Hepatocyte (in vitro differentiated cells): ENCODE measurements around the gene INTU. TPM values are rescaled to one million over a fixed set of nuclear protein-coding genes. Genes with fewer than 3 reads are reported as not detected.

Experiments used
- DNase-seq: peaks from one replicate; pipeline ENCODE4 v3.0.0-alpha.2; 2016; ENCODE audit warnings: low spot score
- H2AFZ ChIP-seq: fragments of 200-600 bp; sonication (generic); 2 replicates; pipeline ENCODE4 v1.6.0; 2016; ENCODE audit warnings: antibody characterized with exemption, mild to moderate bottlenecking
- H3K27ac ChIP-seq: fragments of 200-600 bp; sonication (generic); 2 replicates; pipeline ENCODE4 v1.5.1; 2016; ENCODE audit warnings: mild to moderate bottlenecking
- H3K27me3 ChIP-seq: fragments of 200-600 bp; sonication (generic); 2 replicates; pipeline ENCODE4 v1.6.1; 2016
- H3K36me3 ChIP-seq: fragments of 200-600 bp; sonication (generic); replicated peaks from 2 replicates; pipeline ENCODE4 v1.5.1; 2016; ENCODE audit warnings: low read depth; ENCODE audit not compliant: insufficient read depth
- H3K4me1 ChIP-seq: fragments of 200-600 bp; sonication (generic); 2 replicates; pipeline ENCODE4 v1.5.1; 2016; ENCODE audit warnings: mild to moderate bottlenecking, moderate library complexity; ENCODE audit not compliant: insufficient read depth
- H3K4me2 ChIP-seq: fragments of 200-600 bp; sonication (generic); 2 replicates; pipeline ENCODE4 v1.6.0; 2016
- H3K4me3 ChIP-seq: fragments of 200-600 bp; sonication (generic); 2 replicates; pipeline ENCODE4 v1.5.1; 2016; ENCODE audit warnings: mild to moderate bottlenecking
- H3K79me2 ChIP-seq: fragments of 200-600 bp; sonication (generic); 2 replicates; pipeline ENCODE4 v1.6.0; 2017; ENCODE audit warnings: mild to moderate bottlenecking
- H3K9me2 ChIP-seq: fragments of 200-600 bp; sonication (generic); replicated peaks from 2 replicates; pipeline ENCODE4 v1.6.0; 2017; ENCODE audit warnings: mild to moderate bottlenecking; ENCODE audit not compliant: insufficient read depth
- H3K9me3 ChIP-seq: fragments of 200-600 bp; sonication (generic); 2 replicates; pipeline ENCODE4 v1.5.1; 2016; ENCODE audit warnings: low read depth, mild to moderate bottlenecking
- H4K20me1 ChIP-seq: fragments of 200-600 bp; sonication (generic); 2 replicates; pipeline ENCODE4 v1.6.0; 2016; ENCODE audit warnings: mild to moderate bottlenecking; ENCODE audit not compliant: insufficient read depth, poor library complexity, severe bottlenecking
- CTCF ChIP-seq: fragments of 200-600 bp; sonication (generic); IDR thresholded peaks from 2 replicates; pipeline ENCODE4 v1.5.1; 2016; ENCODE audit warnings: antibody characterized with exemption, mild to moderate bottlenecking; ENCODE audit not compliant: poor library complexity
- EZH2 ChIP-seq: fragments of 200-600 bp; sonication (generic); IDR thresholded peaks from 2 replicates; pipeline ENCODE4 v1.6.1; 2016; ENCODE audit warnings: antibody characterized with exemption, mild to moderate bottlenecking, borderline replicate concordance
- EZH2phosphoT487 ChIP-seq: fragments of 200-600 bp; sonication (generic); IDR thresholded peaks from one replicate; pipeline ENCODE4 v1.6.1; 2018; ENCODE audit warnings: antibody characterized with exemption, mild to moderate bottlenecking, low read depth, moderate library complexity; ENCODE audit not compliant: unreplicated experiment, severe bottlenecking
- WGBS: methylation state at CpG from one replicate; pipeline ENCODE4 v1.1.6; 2016; ENCODE audit warnings: low lambda C conversion rate; ENCODE audit errors: missing lambda C conversion rate; 5-methylcytosine and 5-hydroxymethylcytosine counted together
- polyA plus RNA-seq: library from polyadenylated mRNA; unstranded; fragments of >200 nt; fragmentation: Nextera tagmentation; extraction: Ambion mirVana; gene quantifications from 2 replicates; pipeline ENCODE4 v1.2.1, GENCODE V29; 2016
- total RNA-seq: library from RNA; depleted of rRNA; stranded (reverse); fragments of >200 nt; gene quantifications from 2 replicates; pipeline ENCODE4 v1.2.3, GENCODE V29; 2014

INTU gene
- total and polyA plus RNA-seq, 2 experiments from 2014 or later, result 2.3 to 9.2 TPM

- Histone ChIP-seq H3K9me3 (no peaks in the 10 kb centered on the region), H3K27me3 (no peaks in the 10 kb centered on the region), H3K4me1 (no peaks in the 10 kb centered on the region), H4K20me1 (no peaks in the 10 kb centered on the region), H3K9me2 (no peaks in the 10 kb centered on the region), H3K4me2 (no peak overlapping the region), H2AFZ (no peak overlapping the region), H3K4me3 (no peak overlapping the region), H3K36me3 (no peaks in the 10 kb centered on the region), H3K79me2 (no peaks in the 10 kb centered on the region), H3K27ac (no peak overlapping the region)
- TF ChIP-seq EZH2, result no peak
- TF ChIP-seq CTCF, result no peak
- TF ChIP-seq EZH2phosphoT487, result no peak
- 79% methylated on average over 2 of the region's 2 CpGs for WGBS
- no peak for DNase-seq
Observed at GRCh38 chr4:127667116-127667515, 34.4 kb downstream of the INTU start.

DNA sequence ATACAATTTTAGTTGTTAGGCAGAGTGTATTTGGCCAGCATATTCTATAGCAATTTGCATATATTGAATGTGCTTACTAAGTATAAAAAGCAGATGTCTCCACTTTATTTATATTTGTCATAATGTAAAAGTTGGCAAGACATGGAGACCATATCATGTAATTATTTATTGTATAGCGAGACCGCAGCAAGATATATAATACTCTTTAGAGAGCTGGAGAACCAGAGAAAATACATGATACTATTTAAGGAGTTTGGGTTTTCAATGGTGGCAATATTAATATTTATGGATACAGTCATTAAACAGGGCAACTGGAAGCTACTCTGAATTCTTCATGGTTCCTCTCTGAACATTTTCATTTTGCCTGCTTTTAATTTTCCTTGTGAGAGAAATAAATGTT lies 35.0 kb downstream of the INTU start:
- no peaks in the 10 kb centered on the region for H3K9me2 ChIP-seq
- DNase-seq, result no peak
- no peak for TF ChIP-seq EZH2phosphoT487
- TF ChIP-seq CTCF, result no peak
- no peak for TF ChIP-seq EZH2
- H3K79me2 ChIP-seq, result no peaks in the 10 kb centered on the region
- WGBS, result 81% methylated on average over 2 of the region's 2 CpGs
- no peaks in the 10 kb centered on the region for H3K4me1 ChIP-seq
- H3K9me3 ChIP-seq, result no peaks in the 10 kb centered on the region
- no peaks in the 10 kb centered on the region for H3K36me3 ChIP-seq
- H3K27ac ChIP-seq, result no peak overlapping the region
- no peaks in the 10 kb centered on the region for H3K27me3 ChIP-seq
- no peak overlapping the region for H3K4me3 ChIP-seq
- no peak overlapping the region for H2AFZ ChIP-seq
- no peak overlapping the region for H3K4me2 ChIP-seq
- H4K20me1 ChIP-seq, result no peaks in the 10 kb centered on the region

DNA sequence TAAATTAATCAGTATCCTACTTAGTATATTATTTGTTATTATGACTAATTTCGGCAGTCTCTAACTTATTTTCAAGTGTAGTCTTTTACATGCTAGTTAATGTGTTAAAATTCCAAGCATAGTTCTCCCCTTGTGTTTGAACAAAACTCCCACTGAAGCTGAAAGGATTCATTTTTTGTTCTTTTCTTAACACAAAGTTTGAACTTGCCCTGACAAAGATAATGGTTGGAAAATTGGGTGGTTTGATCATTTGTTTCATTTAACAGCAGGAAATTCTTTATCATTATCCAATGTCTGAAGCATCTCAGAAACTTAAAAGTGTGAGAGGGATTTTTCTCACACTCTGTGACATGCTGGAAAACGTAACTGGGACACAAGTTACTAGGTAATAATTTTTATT lies 36.0 kb downstream of the INTU start:
- no peak for DNase-seq
- no peak for TF ChIP-seq EZH2phosphoT487
- no peak for TF ChIP-seq CTCF
- no peak for TF ChIP-seq EZH2

GRCh38 chr4:127669691-127670090 lies 36.9 kb downstream of the INTU start:
- Histone ChIP-seq H3K4me3 (no peak overlapping the region), H4K20me1 (no peaks in the 10 kb centered on the region), H3K4me2 (no peak overlapping the region), H3K36me3 (no peaks in the 10 kb centered on the region), H3K79me2 (no peaks in the 10 kb centered on the region), H3K4me1 (no peaks in the 10 kb centered on the region), H3K9me2 (no peaks in the 10 kb centered on the region), H2AFZ (no peak overlapping the region), H3K27me3 (no peaks in the 10 kb centered on the region), H3K9me3 (no peaks in the 10 kb centered on the region), H3K27ac (no peak overlapping the region)
- WGBS, result 94% methylated on average over 1 of the region's 1 CpG
- DNase-seq, result no peak
- TF ChIP-seq CTCF, result no peak

More for the DNA sequence above, 36.0 kb downstream of the INTU start:
- Histone ChIP-seq H4K20me1 (no peaks in the 10 kb centered on the region), H3K4me2 (no peak overlapping the region), H2AFZ (no peak overlapping the region), H3K4me3 (no peak overlapping the region), H3K79me2 (no peaks in the 10 kb centered on the region), H3K27ac (no peak overlapping the region), H3K4me1 (no peaks in the 10 kb centered on the region), H3K36me3 (no peaks in the 10 kb centered on the region), H3K27me3 (no peaks in the 10 kb centered on the region), H3K9me2 (no peaks in the 10 kb centered on the region), H3K9me3 (no peaks in the 10 kb centered on the region)
- 72% methylated on average over 2 of the region's 2 CpGs for WGBS
